22Rv1 (cell line): ENCODE data around the gene UBE4B.

Experiments used
- CTCF ChIP-seq: fragments of 450-650 bp; IDR thresholded peaks from 2 replicates; pipeline ENCODE4 v1.5.1; 2017; ENCODE audit warnings: mild to moderate bottlenecking
- ZFX ChIP-seq: fragments of 450-650 bp; IDR thresholded peaks from 2 replicates; pipeline ENCODE4 v1.6.1; 2017; ENCODE audit warnings: antibody characterized with exemption, borderline replicate concordance

GRCh38 chr1:10080523-10080922 is 47.8 kb downstream of the UBE4B start:
- TF ChIP-seq CTCF (no peak), ZFX (no peak)
